DND-41 (cell line): Measurements from ENCODE around the gene TAMM41.
"Not testable (repeated sequence)": the region's sequence is repeated elsewhere in the genome, so short reads cannot be mapped to it uniquely, and the experiment has no call there.

Source experiments
- ATAC-seq: fragments of 200-7000 bp; cut with Tn5 transposase; 3 replicates; pipeline ENCODE4 v1.9.1; 2021; ENCODE audit warnings: low read depth; ENCODE audit not compliant: insufficient read depth
- DNase-seq: peaks from one replicate; pipeline ENCODE4 v3.0.0-alpha.2; 2020
- H2AFZ ChIP-seq: 2 replicates; pipeline ENCODE4 v1.6.0; 2012; ENCODE audit warnings: low read depth, low read length
- H3K27ac ChIP-seq: 2 replicates; pipeline ENCODE4 v1.5.1; 2012; ENCODE audit warnings: low read length, inconsistent platforms
- H3K27me3 ChIP-seq: fragments of 200-600 bp; sonication (generic); 2 replicates; pipeline ENCODE4 v1.6.0; 2012; ENCODE audit warnings: low read length, mild to moderate bottlenecking, inconsistent platforms; ENCODE audit not compliant: insufficient read depth, poor library complexity
- H3K36me3 ChIP-seq: 2 replicates; pipeline ENCODE4 v1.5.1; 2012; ENCODE audit warnings: low read length, inconsistent platforms; ENCODE audit not compliant: insufficient read depth
- H3K4me1 ChIP-seq: 2 replicates; pipeline ENCODE4 v1.5.1; 2012; ENCODE audit warnings: mild to moderate bottlenecking, low read length; ENCODE audit not compliant: insufficient read depth
- H3K4me2 ChIP-seq: 2 replicates; pipeline ENCODE4 v1.6.0; 2012; ENCODE audit warnings: mild to moderate bottlenecking, moderate library complexity, low read length, inconsistent platforms; ENCODE audit not compliant: insufficient read depth
- H3K4me3 ChIP-seq, 2 experiments: fragments of 200-600 bp in 1 of 2; shearing (Covaris generic) in 1 of 2; 2 replicates each; pipeline ENCODE4 v1.5.1; 2012 to 2016; ENCODE audit warnings: inconsistent platforms in 2 of 2, low read length in 2 of 2, mild to moderate bottlenecking in 2 of 2, low read depth in 1 of 2, moderate library complexity in 1 of 2
- H3K79me2 ChIP-seq: 2 replicates; pipeline ENCODE4 v1.6.0; 2012; ENCODE audit warnings: low read length, inconsistent platforms; ENCODE audit not compliant: insufficient read depth
- H3K9ac ChIP-seq: 2 replicates; pipeline ENCODE4 v1.6.0; 2012; ENCODE audit warnings: low read depth, mild to moderate bottlenecking, inconsistent platforms, low read length, moderate library complexity
- H3K9me3 ChIP-seq: 2 replicates; pipeline ENCODE4 v1.5.1; 2012; ENCODE audit warnings: low read length, moderate library complexity, mild to moderate bottlenecking, inconsistent platforms; ENCODE audit not compliant: insufficient read depth, severe bottlenecking
- H4K20me1 ChIP-seq: 2 replicates; pipeline ENCODE4 v1.6.0; 2012; ENCODE audit warnings: low read length; ENCODE audit not compliant: insufficient read depth
- CTCF ChIP-seq: IDR thresholded peaks from 2 replicates; pipeline ENCODE4 v1.5.1; 2012; ENCODE audit warnings: borderline replicate concordance, low read length, moderate library complexity, mild to moderate bottlenecking; ENCODE audit not compliant: poor library complexity, severe bottlenecking; ENCODE audit errors: extremely low read depth
- EZH2 ChIP-seq: IDR thresholded peaks from 3 replicates; pipeline ENCODE4 v1.6.1; 2012; ENCODE audit warnings: borderline replicate concordance, low read depth, mild to moderate bottlenecking, moderate library complexity, low read length, inconsistent platforms; ENCODE audit not compliant: severe bottlenecking

Gene TAMM41

DNA sequence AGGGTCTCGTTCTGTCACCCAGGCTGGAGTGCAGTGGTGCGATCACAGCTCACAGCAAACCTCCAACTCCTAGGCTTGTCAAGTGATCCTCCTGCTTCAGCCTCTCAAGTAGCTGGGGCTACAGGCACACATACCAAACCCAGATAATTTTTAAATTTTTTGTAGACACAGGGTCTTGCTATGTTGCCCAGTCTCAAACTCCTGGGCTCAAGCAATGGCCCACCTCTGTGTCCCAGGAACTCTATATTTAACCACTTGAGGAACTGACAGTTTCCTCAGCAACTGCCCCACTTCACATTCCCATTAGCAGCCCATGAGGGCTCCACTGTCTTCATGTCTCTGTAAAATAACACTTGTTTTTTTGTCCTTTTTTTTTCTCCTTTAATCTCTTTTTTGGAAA lies 68.4 kb downstream of the TAMM41 start:
- no peak for TF ChIP-seq CTCF
- TF ChIP-seq EZH2: no peak
- Histone ChIP-seq H2AFZ (no peak overlapping the region), H3K79me2 (no peaks in the 10 kb centered on the region), H3K4me3 (no peak overlapping the region), H3K36me3 (no peaks in the 10 kb centered on the region), H3K4me2 (no peak overlapping the region), H3K9me3 (no peaks in the 10 kb centered on the region), H3K27me3 (no peaks in the 10 kb centered on the region), H3K27ac (no peak overlapping the region), H4K20me1 (no peaks in the 10 kb centered on the region), H3K9ac (no peak overlapping the region), H3K4me1 (no peaks in the 10 kb centered on the region)
- ATAC-seq (no peak), DNase-seq (no peak)

- no peaks in the 10 kb centered on the region for H3K4me1 ChIP-seq
- H3K9ac ChIP-seq: no peak overlapping the region
- no peaks in the 10 kb centered on the region for H3K9me3 ChIP-seq
- ATAC-seq: no peak
- H3K4me2 ChIP-seq: no peak overlapping the region
- H3K27me3 ChIP-seq: no peaks in the 10 kb centered on the region
- no peaks in the 10 kb centered on the region for H3K36me3 ChIP-seq
- no peak for TF ChIP-seq EZH2
- TF ChIP-seq CTCF: no peak
- DNase-seq: no peak
- no peak overlapping the region for H3K4me3 ChIP-seq
- no peaks in the 10 kb centered on the region for H4K20me1 ChIP-seq
- H3K79me2 ChIP-seq: no peaks in the 10 kb centered on the region
- no peak overlapping the region for H3K27ac ChIP-seq
- H2AFZ ChIP-seq: no peak overlapping the region
Measured at GRCh38 chr3:11776346-11776745, 70.3 kb downstream of the TAMM41 start.

GRCh38 chr3:11775493-11775892 lies 71.2 kb downstream of the TAMM41 start:
- H3K36me3 ChIP-seq: no peaks in the 10 kb centered on the region
- no peak overlapping the region for H3K4me3 ChIP-seq
- no peaks in the 10 kb centered on the region for H3K27me3 ChIP-seq
- H3K9me3 ChIP-seq: no peaks in the 10 kb centered on the region
- no peak overlapping the region for H3K4me2 ChIP-seq
- no peak for TF ChIP-seq CTCF
- no peak for TF ChIP-seq EZH2
- H4K20me1 ChIP-seq: no peaks in the 10 kb centered on the region
- peaks cover 8% of the 10 kb centered on the region for H3K4me1 ChIP-seq
- no peak overlapping the region for H3K27ac ChIP-seq
- no peak overlapping the region for H2AFZ ChIP-seq
- DNase-seq (no peak), ATAC-seq (no peak)
- no peaks in the 10 kb centered on the region for H3K79me2 ChIP-seq
- no peak overlapping the region for H3K9ac ChIP-seq

DNA sequence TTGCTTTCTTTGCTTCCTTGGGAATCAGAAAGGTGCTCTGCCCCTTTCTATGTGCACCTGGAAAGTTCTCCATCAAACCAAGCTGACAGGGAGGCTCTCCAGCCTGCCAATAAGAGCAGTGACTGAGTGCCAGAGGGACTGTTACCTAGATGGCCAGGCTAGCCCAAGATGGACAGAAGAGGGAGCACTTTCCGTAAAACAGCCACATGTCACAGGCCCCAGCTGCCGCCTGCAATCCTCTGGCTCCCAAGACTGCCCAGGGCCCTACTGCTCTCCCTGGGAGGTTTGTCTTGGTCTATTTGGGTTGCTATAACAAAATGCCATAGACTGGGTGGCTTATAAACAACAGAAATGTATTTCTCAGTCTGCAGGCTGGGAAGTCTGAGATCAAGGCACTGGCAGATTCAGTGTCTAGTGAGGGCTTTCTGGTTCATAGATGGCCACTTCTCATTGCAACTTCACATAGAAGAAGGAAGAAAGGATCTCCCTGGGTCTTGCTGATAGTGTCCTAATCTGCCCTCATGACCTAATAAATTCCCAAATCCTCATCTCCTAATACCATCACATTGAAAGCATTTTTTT lies 72.3 kb downstream of the TAMM41 start:
- H3K79me2 ChIP-seq: no peaks in the 10 kb centered on the region
- ATAC-seq: no peak
- no peak overlapping the region for H3K9ac ChIP-seq
- no peaks in the 10 kb centered on the region for H3K9me3 ChIP-seq
- no peak overlapping the region for H3K27ac ChIP-seq
- H3K36me3 ChIP-seq: no peaks in the 10 kb centered on the region
- peaks cover 19% of the 10 kb centered on the region for H3K4me1 ChIP-seq
- TF ChIP-seq EZH2 (no peak), CTCF (peak; percentile 18)
- no peaks in the 10 kb centered on the region for H3K27me3 ChIP-seq
- no peak overlapping the region for H2AFZ ChIP-seq
- no peaks in the 10 kb centered on the region for H4K20me1 ChIP-seq
- no peak for DNase-seq
- H3K4me3 ChIP-seq: no peak overlapping the region
- no peak overlapping the region for H3K4me2 ChIP-seq

GRCh38 chr3:11771931-11772330 lies 74.8 kb downstream of the TAMM41 start:
- H3K27ac ChIP-seq, H3K4me2 ChIP-seq, H3K79me2 ChIP-seq, H2AFZ ChIP-seq, DNase-seq, H3K9ac ChIP-seq, H3K27me3 ChIP-seq, H3K4me3 ChIP-seq, ATAC-seq, H4K20me1 ChIP-seq, H3K36me3 ChIP-seq, H3K9me3 ChIP-seq: not testable (repeated sequence)
- peaks cover 19% of the 10 kb centered on the region for H3K4me1 ChIP-seq
